Stimulated activated CD8-positive, alpha-beta memory T cell treated with anti-CD3 and anti-CD28 coated beads, Interleukin-15, amount 100 ng/mL, for 1 hour (primary cell): ENCODE measurements around the gene ZNF398.

Source experiments
- DNase-seq: peaks from one replicate; pipeline ENCODE4 v3.0.0-alpha.2; 2020; ENCODE audit warnings: low read depth

ZNF398 gene

DNA sequence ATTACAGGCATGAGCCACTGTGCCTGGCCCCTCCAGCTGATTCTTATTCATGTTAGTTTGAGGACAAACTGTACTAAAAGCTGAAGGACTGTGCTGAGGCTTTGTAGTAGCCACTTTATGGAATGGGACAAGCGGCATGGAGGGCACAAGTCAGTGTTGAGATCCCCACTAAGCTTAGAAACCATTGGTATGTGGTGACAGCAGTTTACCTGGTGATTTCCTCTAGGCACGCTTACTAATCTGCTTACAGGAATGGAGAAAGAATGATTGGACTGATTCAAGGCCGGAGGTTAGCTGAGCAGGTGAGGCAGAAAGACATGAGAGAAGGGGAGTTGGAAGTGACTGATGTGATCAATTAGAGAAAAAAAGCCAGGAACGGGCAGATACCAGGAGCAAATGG, 3.7 kb downstream of the ZNF398 start:
- no peak for DNase-seq

DNA sequence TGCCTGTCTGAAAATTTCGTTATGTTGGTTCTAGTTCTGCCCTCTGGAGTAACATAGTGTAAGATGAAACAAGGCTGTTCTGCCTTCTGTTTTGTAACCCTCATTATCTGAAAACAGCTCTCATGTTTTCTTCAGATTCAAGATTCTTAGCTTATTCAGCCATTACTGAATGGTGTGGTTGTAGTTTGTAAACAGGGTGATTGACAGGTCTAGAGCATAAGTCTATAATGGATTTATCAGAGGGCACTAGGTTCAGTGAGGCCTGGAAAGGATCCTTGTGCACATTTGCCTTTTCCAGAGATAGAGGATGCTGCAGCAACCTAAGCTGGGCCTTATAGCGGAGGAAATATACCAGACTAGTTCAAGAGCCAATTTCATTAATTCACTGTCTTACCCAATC, 6.1 kb downstream of the ZNF398 start:
- DNase-seq = no peak

DNA sequence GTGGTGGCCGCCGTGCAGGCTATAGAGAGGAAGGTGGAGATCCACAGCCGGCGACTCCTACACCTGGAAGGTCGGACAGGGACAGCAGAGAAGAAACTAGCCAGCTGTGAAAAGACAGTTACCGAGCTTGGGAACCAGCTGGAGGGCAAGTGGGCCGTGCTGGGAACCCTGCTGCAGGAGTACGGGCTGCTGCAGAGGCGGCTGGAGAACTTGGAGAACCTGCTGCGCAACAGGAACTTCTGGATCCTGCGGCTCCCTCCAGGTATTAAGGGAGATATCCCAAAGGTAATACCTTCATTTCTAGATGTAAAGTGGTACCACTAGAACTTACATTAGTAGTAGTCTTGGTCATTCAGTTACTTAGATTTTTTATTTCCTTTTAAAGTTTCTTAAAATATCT, 6.8 kb downstream of the ZNF398 start:
- DNase-seq = no peak

DNA sequence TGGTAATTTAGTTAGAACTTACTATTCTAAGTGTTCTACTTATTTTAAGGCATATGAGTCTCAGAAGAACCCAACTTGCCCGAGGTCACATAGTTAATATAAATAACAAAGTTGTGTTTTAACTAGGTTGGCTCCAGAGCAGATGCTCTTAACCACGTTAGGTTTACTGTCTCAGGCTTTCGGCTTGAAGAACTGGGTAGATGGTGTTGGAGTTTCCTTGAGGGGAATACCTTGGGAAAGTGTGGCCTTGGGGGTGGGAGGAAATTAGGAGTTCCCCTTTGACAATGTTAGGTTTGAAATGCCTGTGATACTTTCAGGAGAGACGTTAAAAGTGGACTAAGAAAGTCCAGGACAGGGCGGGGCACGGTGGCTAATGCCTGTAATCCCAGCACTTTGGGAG, 9.6 kb downstream of the ZNF398 start:
- no peak for DNase-seq

DNA sequence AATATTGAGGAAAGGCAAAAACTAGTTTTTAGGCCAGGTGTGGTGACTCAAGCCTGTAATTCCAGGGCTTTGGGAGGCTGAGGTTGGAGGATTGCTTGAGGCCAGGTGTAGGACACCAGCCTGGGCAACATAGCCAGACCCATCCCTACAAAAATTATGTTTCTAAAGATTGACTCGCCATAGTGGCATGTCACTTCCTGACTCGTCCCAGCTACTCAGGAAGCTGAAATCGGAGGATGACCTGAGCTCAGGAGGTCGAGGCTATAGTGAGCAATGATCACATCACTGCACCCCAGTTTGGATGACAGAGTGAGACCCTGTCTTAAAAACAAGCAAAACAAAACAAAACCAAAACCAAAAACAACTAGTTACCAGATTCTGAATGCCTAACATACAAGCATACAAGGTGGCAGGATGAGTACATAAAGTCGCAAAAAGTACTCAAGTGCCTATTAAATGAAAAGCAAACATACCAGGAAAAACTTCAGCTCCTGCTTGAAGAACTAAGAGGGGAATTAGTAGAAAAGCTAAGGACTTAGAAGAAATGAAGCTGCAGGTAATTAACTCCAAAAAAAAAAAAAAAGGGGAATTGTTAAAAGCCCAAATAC, 14.1 kb downstream of the ZNF398 start:
- DNase-seq = no peak

DNA sequence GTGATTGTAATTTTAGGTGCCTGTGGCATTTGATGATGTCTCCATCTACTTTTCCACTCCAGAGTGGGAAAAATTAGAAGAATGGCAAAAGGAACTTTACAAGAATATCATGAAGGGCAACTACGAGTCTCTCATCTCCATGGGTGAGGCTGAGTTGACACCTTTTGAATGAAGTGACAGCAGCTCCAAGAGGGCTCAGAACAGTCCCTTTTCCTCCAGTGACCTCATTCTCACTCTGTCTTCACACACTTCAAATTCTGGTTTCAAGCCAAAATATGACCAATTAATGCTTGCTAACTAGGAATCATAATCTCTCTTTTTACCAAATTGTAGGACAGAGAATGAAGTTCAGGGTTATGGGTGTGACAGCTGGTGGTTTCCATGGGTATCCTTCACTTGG, 18.9 kb downstream of the ZNF398 start:
- DNase-seq = no peak

DNA sequence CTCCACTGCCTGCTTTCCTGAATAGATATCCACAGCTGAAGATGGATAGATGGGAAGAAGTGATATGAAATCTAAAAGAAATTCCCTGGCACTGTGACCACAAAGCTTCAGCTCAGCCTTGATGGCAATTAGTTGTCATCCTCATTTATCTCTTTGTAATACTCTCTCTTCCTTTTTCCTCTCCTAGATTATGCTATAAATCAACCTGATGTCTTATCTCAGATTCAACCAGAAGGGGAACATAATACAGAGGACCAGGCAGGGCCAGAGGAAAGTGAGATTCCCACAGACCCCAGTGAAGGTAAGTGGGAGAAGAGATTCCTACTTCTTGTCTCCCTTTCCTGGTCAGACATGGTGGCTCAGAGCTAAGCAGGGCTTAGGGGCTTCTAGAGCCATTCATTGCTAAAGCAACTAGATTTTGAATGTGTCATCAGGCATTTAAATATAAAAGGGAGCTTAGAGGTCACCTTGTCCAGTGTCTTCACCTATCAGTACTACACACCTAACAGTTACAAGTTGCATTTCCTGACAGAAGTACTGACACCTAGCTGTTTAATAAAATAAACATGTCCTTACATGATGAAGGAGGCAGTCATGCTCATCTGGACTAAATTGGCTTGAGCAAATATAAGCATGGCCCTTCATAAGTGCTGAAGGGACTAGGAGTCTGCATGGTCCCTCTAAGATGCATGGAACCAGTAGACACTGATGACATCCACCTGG, 19.5 kb downstream of the ZNF398 start:
- no peak for DNase-seq

DNA sequence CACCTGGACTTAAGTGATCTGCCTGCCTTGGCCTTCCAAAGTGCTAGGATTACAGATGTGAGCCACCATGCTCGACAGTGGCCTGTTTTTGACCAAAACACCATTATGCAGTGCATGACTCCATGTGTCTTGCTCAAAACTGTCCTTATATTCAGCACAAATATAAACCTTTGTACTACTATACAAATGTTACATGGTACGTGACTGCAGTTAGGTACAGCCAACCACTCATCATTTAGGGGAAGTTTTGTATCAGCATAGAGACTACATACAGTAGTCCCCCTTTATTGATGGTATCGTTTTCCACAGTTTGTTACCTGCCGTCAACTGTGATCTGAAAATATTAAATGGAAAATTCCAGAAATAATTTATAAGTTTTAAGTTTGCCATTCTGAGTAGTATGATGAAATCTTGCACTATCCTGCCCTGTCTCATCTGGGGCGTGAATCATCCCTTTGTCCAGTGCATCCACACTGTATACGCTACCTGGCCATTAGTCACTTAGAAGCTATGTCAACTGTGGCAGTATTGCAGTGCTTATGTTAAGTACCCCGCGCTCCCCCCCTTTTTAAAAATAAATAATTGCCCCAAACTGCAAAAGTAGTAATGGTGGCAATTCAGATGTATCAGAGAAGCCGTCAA, 24.8 kb downstream of the ZNF398 start:
- no peak for DNase-seq

DNA sequence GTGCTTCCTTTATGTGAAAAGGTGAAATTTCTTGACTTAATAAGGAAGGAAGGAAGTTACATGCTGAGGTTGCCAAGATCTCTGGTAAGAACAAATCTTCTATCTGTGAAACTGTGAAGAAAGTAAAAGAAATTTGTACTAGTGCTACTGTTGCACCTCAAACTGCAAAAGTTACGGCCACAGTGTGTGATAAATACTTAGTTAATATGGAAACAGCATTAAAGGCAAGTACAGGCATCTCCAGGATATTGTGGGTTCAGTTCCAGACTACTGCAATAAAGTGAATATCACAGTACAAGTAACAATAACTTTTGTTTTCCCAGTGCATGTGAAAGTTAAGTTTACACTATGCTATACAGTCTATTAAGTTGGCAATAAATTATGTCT, 25.3 kb downstream of the ZNF398 start:
- no peak for DNase-seq

DNA sequence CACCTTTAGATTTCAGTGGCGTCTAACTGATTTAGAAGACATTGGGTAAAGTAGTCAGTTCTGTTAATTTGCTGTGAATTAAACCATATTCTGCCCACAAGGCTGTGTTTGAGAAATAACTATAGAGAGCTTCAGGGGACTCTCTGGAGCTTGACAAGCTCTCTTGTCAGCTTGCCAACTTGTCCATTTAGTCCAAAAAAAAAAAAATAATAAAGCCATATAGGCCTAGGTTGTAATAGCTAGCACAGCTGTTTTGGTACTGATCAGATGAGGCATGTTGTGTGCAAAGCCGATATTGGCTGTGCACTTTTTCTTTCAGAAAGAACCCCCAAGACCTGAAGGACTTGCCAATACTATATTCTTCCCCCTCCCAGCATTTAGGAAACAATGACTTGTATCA, 27.9 kb downstream of the ZNF398 start:
- no peak for DNase-seq

DNA sequence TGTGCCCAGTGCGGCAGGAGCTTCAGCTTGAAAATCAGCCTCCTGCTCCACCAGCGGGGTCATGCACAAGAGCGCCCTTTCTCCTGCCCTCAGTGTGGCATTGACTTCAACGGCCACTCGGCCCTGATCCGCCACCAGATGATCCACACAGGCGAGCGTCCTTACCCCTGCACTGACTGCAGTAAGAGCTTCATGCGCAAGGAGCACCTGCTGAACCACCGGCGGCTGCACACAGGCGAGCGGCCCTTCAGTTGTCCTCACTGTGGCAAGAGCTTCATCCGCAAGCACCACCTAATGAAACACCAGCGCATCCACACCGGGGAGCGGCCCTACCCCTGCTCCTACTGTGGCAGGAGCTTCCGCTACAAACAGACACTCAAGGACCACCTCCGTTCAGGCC, 32.0 kb downstream of the ZNF398 start:
- no peak for DNase-seq

DNA sequence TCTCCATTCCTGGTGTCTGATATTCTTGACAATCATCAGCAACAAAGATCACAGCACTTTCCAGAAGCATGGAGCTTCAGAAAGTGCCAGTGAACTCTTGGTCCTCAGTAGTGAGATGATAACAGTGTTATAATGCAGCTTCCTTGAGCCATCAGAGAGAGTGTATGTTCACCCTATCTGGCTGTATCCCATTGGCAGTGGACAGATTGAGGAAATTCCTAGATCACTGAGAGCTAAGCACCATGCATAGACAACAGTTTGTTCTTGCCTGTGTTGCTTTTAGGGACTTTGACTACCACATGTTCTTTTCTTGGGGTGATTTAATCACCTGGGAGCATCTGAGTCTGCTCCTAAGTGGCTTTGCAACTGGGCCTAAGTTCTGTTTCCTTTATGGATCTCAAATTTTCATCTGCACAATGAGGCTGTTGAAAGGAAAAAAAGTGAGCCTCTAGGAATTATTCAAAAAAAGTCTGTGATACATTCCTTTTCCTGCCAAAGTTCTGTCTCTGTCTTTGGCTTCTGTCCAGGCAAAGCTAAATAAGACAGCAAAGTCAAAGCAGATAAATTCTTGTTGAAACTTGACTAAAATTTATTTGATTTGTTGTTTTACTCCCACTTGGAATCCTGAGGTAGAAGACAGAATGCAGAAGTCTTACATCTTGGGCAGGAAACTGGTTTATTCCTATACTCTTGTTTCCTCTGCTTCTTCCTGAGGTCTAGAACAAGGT, 33.6 kb downstream of the ZNF398 start:
- DNase-seq = no peak

DNA sequence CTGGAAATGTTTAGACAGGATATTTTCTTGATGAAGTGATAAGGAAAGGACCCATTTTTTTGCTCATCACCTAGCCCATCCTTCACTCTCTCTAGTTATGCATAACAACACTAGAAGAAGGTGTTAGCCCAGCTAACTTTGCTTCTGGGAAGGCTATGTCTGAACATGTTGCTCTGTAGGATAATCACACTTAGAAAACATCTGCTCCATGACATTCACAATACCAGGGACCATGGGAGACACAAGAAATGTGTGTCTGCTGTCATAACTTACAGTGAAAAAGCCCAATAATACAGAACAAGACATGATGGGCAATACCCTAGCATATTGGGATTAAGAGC, 34.2 kb downstream of the ZNF398 start:
- DNase-seq = no peak

DNA sequence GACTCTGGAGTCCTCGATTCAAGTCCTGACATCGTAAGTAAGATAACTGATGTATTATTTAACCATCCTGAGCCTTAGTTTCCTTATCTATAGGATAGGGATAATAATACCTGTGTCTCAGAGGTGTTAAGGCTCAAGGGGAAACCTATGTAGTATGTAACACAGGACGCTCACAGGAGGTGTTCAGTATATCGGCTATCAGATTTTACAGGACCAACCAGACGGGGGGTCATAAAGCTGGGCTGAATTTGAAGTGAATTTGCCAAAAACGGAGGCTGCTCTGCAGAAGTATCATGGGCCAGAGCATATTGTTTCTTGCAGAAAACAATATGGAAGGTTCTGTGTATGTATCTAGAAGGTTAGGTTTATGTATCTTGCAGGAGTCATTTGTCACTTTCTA, 37.0 kb downstream of the ZNF398 start:
- no peak for DNase-seq

DNA sequence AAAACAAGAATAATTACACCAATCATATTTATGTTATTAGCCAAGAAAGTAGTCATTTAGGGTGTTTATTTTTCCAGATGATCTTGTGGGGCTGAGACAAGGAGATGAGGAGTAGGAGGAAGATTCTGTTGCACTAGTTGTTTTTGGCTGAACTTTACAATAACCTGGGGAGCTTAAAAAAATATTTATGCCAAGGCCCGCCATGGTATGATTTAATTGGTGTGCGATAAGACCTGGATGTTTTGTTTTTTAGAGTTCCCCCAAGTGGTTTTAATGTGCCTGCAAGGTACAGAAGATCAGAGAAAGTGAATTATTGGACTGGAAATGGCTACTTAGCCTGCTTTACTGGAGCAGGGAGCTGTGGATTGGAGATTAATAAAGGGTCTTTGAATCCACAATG, 41.0 kb downstream of the ZNF398 start:
- DNase-seq = no peak

DNA sequence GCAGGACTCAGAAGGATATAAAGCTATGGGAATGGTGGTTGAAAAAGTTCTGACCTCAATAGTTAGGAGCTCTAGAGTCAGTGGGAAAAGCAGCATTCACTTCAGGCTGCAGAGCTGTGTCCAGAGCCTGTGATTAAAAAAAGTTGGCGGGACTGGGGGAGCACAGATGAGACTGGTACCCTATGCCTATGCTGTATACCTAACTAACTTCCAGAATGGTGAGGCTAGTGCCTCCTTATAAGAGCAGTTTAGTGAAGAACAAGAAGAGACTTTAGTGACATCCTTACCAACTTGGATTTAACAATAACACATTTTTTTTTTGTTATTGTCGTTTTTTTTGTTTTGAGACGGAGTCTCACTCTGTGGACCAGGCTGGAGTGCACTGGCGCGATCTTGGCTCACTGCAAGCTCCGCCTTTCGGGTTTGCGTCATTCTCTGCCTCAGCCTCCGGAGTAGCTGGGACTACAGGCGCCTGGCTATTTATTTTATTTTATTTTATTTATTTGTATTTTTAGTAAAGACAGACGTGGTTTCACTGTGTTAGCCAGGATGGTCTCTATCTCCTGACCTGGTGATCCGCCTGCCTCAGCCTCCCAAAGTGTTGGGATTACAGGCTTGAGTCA, 41.5 kb downstream of the ZNF398 start:
- DNase-seq = no peak

DNA sequence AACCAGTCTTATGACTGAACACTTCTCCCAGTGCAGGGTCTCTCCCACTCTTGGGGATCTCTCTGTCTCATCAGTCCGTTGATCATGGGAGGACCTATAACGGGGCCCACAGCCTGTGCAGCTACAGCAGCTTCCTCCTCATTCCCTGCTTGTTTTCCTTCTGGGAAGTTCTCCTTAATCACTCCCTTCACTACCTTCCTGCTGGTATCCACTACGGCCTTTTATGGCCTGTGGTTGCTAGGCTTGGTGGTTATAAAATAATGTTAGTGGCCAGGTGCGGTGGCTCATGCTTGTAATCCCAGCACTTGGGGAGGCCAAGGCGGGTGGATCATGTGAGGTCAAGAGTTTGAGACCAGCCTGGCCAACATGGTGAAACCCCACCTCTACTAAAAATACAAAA, 44.6 kb downstream of the ZNF398 start:
- DNase-seq = no peak

DNA sequence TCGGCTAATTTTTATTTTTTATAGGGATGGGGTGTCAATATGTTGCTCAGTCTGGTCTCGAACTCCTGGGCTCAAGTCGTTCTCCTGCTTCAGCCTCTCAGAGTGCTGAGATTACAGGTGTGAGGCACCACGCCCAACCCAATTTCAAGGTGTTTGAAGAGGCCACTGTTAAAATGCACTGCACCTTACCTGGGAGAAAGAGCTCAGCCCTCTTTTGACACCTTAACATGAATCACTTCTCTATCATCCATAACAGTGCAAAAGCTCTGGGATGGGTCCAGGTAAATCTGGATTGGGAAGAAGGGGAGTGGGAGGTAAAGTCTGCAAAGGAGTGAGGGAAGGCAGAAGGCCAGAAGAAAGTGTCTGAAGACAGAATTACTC, 47.5 kb downstream of the ZNF398 start:
- no peak for DNase-seq

DNA sequence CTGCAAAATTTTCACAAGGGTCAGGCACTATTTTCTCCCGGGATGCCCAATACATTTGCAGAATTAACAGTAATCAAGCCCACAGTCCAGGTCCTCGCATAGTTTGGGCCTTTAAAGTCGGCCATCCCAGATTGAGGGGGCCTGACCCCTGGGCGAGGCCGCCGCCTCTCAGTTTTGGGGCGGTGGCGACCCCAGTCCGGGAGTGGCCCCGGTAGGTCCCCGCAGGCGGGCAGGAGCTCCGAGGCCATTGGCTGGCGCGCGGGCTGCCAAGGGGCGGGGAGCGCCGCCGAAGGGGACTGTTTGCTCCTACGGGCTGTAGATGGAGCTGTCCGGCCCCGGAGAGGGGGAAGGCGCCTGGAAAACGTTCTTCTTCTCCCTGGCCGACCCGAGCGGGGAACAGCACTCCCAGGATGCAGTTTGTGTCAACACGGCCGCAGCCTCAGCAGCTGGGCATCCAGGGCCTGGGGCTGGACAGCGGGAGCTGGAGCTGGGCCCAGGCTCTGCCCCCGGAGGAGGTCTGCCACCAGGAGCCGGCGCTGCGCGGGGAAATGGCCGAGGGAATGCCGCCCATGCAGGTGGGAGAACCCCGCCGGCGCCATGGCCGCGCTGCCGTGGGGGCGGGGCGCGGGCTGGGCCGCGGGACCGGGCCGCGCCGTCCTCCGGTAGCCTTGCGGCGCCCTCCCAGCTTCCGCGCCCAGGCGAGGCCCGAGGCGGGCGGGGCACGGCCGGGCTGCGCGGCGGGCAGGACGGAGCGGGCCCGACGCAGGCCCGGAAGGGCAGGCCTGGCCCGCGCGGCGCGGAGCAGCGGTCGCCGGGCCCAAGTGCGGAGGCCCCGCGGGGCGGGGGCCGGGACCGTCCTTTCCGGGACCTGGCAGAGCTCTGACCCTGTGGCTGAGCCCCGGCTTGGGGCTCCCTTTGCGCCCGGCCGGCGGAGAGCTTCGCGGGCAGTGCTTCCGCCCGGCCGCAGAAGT, 48.2 kb downstream of the ZNF398 start, which contains the start of gene ZNF282:
Gene ZNF282, plus strand, starts transcription at position 367 of the 971 bp plus-strand sequence. Its CDS starts 44 bp downstream, at position 411.
- DNase-seq = peak; percentile 39

DNA sequence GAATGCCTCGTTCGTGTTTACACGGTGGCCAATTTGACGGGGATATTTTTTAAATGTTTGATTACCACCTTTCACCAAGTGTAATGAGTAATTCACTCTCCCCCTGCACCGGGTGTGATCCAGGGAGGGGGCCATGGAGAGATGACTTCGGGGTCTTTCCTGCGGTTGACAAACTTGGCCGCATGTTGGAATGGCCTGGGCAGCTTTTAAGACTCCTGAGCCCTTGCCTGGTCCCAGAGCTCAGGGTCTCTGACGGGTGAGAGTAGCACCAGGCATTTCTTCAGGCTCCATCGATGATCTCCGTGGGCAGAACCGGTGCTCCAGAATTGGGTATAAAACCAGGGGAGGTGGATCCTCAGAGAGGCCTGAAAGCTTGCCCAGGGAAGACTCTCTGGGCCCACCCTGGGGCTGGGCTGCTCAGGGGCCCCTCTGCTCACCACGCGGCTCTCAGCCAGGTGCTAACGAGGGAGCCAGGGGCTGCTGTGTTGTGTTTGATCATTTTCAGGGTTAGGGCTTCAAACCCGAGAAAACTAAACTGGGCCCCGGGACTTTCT, 49.0 kb downstream of the ZNF398 start:
- no peak for DNase-seq

DNA sequence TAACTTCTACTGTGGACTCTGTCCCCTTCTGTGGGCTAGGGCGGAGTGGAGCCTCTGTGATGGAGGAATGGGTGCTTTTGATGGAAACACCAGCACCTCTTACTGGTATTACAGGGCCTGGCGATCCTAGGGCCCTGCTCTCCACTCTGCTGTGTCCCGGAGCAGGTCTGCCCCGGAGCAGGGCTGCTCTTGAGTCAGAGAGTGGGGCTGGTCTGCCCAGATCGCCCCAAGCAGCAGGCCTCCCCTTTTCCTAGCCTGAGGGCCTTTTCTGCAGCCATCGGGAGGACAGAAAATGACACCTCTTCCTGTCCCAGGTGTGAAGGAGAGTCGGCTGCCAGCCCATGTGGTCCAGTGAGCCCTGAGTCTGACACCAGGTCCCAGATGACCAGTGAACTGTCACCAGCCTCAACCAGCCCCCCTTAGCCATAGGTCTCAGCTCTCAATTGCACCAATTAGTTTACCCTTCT, 49.5 kb downstream of the ZNF398 start:
- no peak for DNase-seq
